ENCODE results near the gene GAREM1.
"Not testable (repeated sequence)": the region's sequence is repeated elsewhere in the genome, so short reads cannot be mapped to it uniquely, and the experiment has no call there.

DNA sequence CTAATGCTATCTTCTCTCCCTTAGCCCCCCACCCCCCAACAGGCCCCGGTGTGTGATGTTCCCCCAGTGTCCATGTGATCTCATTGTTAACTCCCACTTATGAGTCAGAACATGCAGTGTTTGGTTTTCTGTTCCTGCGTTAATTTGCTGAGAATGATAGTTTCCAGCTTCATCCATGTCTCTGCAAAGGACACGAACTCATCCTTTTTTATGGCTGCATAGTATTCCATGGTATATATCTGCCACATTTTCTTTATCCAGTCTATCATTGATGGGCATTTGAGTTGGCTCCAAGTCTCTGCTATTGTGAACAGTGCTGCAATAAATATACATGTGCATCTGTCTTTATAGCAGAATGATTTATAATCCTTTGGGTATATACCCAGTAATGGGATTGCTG is 179.1 kb downstream of the GAREM1 start:
- TF ChIP-seq, protein P1, sequence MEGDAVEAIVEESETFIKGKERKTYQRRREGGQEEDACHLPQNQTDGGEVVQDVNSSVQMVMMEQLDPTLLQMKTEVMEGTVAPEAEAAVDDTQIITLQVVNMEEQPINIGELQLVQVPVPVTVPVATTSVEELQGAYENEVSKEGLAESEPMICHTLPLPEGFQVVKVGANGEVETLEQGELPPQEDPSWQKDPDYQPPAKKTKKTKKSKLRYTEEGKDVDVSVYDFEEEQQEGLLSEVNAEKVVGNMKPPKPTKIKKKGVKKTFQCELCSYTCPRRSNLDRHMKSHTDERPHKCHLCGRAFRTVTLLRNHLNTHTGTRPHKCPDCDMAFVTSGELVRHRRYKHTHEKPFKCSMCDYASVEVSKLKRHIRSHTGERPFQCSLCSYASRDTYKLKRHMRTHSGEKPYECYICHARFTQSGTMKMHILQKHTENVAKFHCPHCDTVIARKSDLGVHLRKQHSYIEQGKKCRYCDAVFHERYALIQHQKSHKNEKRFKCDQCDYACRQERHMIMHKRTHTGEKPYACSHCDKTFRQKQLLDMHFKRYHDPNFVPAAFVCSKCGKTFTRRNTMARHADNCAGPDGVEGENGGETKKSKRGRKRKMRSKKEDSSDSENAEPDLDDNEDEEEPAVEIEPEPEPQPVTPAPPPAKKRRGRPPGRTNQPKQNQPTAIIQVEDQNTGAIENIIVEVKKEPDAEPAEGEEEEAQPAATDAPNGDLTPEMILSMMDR (conservative IDR thresholded peaks at IDR 0.05), result not testable (repeated sequence)
- not testable (repeated sequence) for TF ChIP-seq EZH2 (IDR thresholded peaks at IDR 0.05; ENCODE audit: low read depth)

Data from PC-9 (cell line).